ENCODE data around the gene HIF3A. TPM values are rescaled to one million over a fixed set of nuclear protein-coding genes. Genes with fewer than 3 reads are reported as not detected.

The HIF3A gene
- total and polyA plus RNA-seq, 2 donors (not counting 3 experiments of a cell fraction or from before 2014, with no cell fraction given), result 8.1 to 8.5 TPM

DNA sequence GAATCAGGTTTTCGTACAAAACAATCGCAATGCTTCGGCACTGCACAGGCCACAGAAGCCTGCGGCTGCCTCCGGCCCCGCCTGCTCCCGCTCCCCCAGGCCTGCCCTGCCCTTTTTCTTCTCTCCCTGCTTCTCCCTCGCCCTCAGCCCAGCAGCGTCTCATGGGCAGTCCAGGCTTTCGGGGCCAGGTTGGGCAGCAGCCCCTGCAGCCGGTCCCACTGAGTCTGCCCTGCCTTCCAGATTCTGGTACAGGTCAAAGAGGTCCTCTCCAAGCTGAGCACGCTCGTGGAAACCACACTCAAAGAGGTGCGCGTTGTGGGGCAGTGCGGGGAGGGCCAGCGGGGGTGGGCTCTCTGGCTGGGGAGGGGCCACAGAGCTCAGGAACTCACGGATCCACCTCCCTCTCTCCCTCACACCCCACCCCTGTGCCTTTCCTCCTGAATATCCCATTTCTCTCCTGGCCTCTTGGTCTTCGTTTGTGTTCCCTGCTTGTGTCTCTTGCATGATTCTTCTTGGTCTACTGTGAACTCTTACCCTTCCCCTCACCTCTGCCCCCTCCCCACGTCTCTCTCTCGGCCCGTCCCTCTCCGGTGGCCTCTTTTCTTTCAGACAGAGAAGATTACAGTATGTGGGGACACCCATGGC, 86.5 kb downstream of the HIF3A start:
- H3K9me3 ChIP-seq (replicated peaks; ENCODE audit: control insufficient read depth, insufficient read depth, low read length), result no peaks in the 10 kb centered on the region
- H3K36me3 ChIP-seq (ENCODE audit: control insufficient read depth in 2 of 2, extremely low read depth in 1 of 2, insufficient read depth in 2 of 2, low read length in 2 of 2), result peaks cover 22 to 44% of the 10 kb centered on the region in 2 experiments
- no peak overlapping the region for H3K4me2 ChIP-seq (ENCODE audit: insufficient read depth, low read length)
- no peak for FAIRE-seq
- ChIA-PET POLR2A (no interaction called here), CTCF (interaction anchor here (0.8 kb wide), 1 partner anchor 146 kb away, joined by 3 read pairs; no protein-coding TSS in a partner anchor)
- H3K4me3 ChIP-seq (replicated peaks in 1 of 3; ENCODE audit: insufficient read depth in 1 of 3, low read depth in 1 of 3, low read length in 3 of 3), result no peak overlapping the region
- H3K9ac ChIP-seq (replicated peaks; ENCODE audit: extremely low read depth, insufficient read depth, low read length), result no peak overlapping the region
- no peaks in the 10 kb centered on the region for H3K27me3 ChIP-seq (ENCODE audit: control insufficient read depth in 2 of 2, insufficient read depth in 2 of 2, low read length in 2 of 2)
- dilution Hi-C loops (cut with MboI; ENCODE audit: extremely low pct_ligation_motif_present, low sequenced_read_pairs) (no loop called here), intact Hi-C loops (cut with micrococcal nuclease) (no loop called here)
- peaks cover 17% of the 10 kb centered on the region for H3K79me2 ChIP-seq (ENCODE audit: control insufficient read depth, insufficient read depth, low read length)
- no peak overlapping the region for H3K27ac ChIP-seq (ENCODE audit: insufficient read depth, low read depth, low read length)
- TF ChIP-seq, protein P1, sequence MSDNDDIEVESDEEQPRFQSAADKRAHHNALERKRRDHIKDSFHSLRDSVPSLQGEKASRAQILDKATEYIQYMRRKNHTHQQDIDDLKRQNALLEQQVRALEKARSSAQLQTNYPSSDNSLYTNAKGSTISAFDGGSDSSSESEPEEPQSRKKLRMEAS (IDR thresholded peaks at IDR 0.05; ENCODE audit: insufficient read depth, insufficient read length), result no peak
- no peaks in the 10 kb centered on the region for H4K20me1 ChIP-seq (replicated peaks; ENCODE audit: control insufficient read depth, extremely low read depth, insufficient read depth, low read length)
- H2AFZ ChIP-seq (ENCODE audit: low read depth, low read length), result no peak overlapping the region
- BruUV-seq (replicated peaks), result no TSS peak
- H3K4me1 ChIP-seq (ENCODE audit: control insufficient read depth, extremely low read depth, insufficient read depth, low read length), result no peaks in the 10 kb centered on the region
- no peak for DNase-seq (ENCODE audit: low read depth, low spot score)
- H3K9me1 ChIP-seq (replicated peaks; ENCODE audit: control insufficient read depth, extremely low read depth, insufficient read depth, low read length), result no peaks in the 10 kb centered on the region

DNA sequence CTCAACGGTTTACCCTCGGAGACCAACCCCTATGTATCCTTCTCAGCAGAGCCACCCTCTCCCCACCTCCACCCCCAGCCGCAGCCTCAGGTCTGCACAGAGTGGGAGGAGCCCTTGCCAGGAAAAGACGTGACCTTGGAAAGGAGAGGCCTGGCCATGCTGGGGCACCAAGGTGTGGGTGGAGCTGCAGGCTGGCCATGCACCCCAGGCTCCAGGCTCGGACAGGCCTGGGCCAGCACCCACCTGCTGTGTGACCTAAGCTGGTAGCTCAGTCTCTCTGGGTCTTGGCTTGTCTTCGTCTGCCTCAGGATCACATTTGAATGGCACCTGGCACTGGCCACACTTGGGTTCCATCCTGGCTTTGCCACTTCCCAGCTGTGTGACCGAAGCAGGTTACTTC, 87.0 kb downstream of the HIF3A start:
- Histone ChIP-seq H3K9ac (replicated peaks; ENCODE audit: extremely low read depth, insufficient read depth, low read length) (no peak overlapping the region), H4K20me1 (replicated peaks; ENCODE audit: control insufficient read depth, extremely low read depth, insufficient read depth, low read length) (no peaks in the 10 kb centered on the region), H3K4me2 (ENCODE audit: insufficient read depth, low read length) (no peak overlapping the region), H3K79me2 (ENCODE audit: control insufficient read depth, insufficient read depth, low read length) (peaks cover 15% of the 10 kb centered on the region), H3K27me3 (ENCODE audit: control insufficient read depth in 2 of 2, insufficient read depth in 2 of 2, low read length in 2 of 2) (no peaks in the 10 kb centered on the region), H3K36me3 (ENCODE audit: control insufficient read depth in 2 of 2, extremely low read depth in 1 of 2, insufficient read depth in 2 of 2, low read length in 2 of 2) (peaks cover 22 to 49% of the 10 kb centered on the region in 2 experiments), H3K4me1 (ENCODE audit: control insufficient read depth, extremely low read depth, insufficient read depth, low read length) (no peaks in the 10 kb centered on the region), H2AFZ (ENCODE audit: low read depth, low read length) (no peak overlapping the region), H3K9me3 (replicated peaks; ENCODE audit: control insufficient read depth, insufficient read depth, low read length) (no peaks in the 10 kb centered on the region), H3K27ac (ENCODE audit: insufficient read depth, low read depth, low read length) (no peak overlapping the region), H3K4me3 (replicated peaks in 1 of 3; ENCODE audit: insufficient read depth in 1 of 3, low read depth in 1 of 3, low read length in 3 of 3) (no peak overlapping the region), H3K9me1 (replicated peaks; ENCODE audit: control insufficient read depth, extremely low read depth, insufficient read depth, low read length) (no peaks in the 10 kb centered on the region)
- FAIRE-seq (no peak), DNase-seq (ENCODE audit: low read depth, low spot score) (no peak)
- dilution Hi-C loops (cut with MboI; ENCODE audit: extremely low pct_ligation_motif_present, low sequenced_read_pairs), result no loop called here
- no TSS peak for BruUV-seq (replicated peaks)
- ChIA-PET POLR2A (no interaction called here), CTCF (interaction anchor here (0.8 kb wide), 1 partner anchor 145 kb away, joined by 3 read pairs; no protein-coding TSS in a partner anchor)
- no peak for TF ChIP-seq JUN (IDR thresholded peaks at IDR 0.05; ENCODE audit: borderline replicate concordance, insufficient read depth, insufficient read length, low read depth)
- TF ChIP-seq POLR2A (IDR thresholded peaks at IDR 0.05; ENCODE audit: low read depth, low read length), result no peak
- TF ChIP-seq, protein P2, sequence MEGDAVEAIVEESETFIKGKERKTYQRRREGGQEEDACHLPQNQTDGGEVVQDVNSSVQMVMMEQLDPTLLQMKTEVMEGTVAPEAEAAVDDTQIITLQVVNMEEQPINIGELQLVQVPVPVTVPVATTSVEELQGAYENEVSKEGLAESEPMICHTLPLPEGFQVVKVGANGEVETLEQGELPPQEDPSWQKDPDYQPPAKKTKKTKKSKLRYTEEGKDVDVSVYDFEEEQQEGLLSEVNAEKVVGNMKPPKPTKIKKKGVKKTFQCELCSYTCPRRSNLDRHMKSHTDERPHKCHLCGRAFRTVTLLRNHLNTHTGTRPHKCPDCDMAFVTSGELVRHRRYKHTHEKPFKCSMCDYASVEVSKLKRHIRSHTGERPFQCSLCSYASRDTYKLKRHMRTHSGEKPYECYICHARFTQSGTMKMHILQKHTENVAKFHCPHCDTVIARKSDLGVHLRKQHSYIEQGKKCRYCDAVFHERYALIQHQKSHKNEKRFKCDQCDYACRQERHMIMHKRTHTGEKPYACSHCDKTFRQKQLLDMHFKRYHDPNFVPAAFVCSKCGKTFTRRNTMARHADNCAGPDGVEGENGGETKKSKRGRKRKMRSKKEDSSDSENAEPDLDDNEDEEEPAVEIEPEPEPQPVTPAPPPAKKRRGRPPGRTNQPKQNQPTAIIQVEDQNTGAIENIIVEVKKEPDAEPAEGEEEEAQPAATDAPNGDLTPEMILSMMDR (IDR thresholded peaks at IDR 0.05; ENCODE audit: extremely low read depth in 1 of 2, insufficient read depth in 1 of 2, low read depth in 1 of 2, low read length in 2 of 2), result no peak
- TF ChIP-seq EZH2 (IDR thresholded peaks at IDR 0.05; ENCODE audit: borderline replicate concordance, low read depth, low read length, severe bottlenecking), result no peak
- TF ChIP-seq POLR2AphosphoS5 (IDR thresholded peaks at IDR 0.05; ENCODE audit: insufficient read depth, low read depth, low read length), result no peak
- no peak for TF ChIP-seq FOS (IDR thresholded peaks at IDR 0.05; ENCODE audit: borderline replicate concordance, insufficient read depth, low read length)
- no peak for TF ChIP-seq MYC (IDR thresholded peaks at IDR 0.05; ENCODE audit: low read depth, low read length)
- no peak for TF ChIP-seq GATA2 (IDR thresholded peaks at IDR 0.05; ENCODE audit: insufficient read depth, insufficient read length, low read depth, low read length)
- TF ChIP-seq, protein P1 (IDR thresholded peaks at IDR 0.05; ENCODE audit: insufficient read depth, insufficient read length), result no peak
- intact Hi-C loops (cut with micrococcal nuclease), result no loop called here
